Breast epithelium (tissue), 4 donors: Measurements from ENCODE around the gene PRKCE. TPM values are rescaled to one million over a fixed set of nuclear protein-coding genes. Genes with fewer than 3 reads are reported as not detected.

Source experiments
- DNase-seq, 2 donors: peaks; one replicate each; pipeline ENCODE4 v3.0.0-alpha.2; 2019; ENCODE audit warnings: low spot score in 2 of 2
- H3K27ac ChIP-seq, 2 donors: fragments of 200-600 bp; sonication (generic) in 1 of 2; one replicate each; pipeline ENCODE4 v1.5.1; 2016 to 2019; ENCODE audit warnings: mild to moderate bottlenecking in 1 of 2
- H3K27me3 ChIP-seq, 2 donors: fragments of 200-600 bp; sonication (generic) in 1 of 2; one replicate each; pipeline versions ENCODE4 v1.5.1 to v1.6.0; 2017 to 2019; ENCODE audit warnings: control low read depth in 1 of 2, mild to moderate bottlenecking in 1 of 2
- H3K36me3 ChIP-seq: fragments of 200-600 bp; one replicate; pipeline ENCODE4 v1.5.1; 2019
- H3K4me1 ChIP-seq, 2 donors: fragments of 200-600 bp; sonication (generic); one replicate each; pipeline ENCODE4 v1.5.1; 2016 to 2019; ENCODE audit warnings: control low read depth in 1 of 2
- H3K4me3 ChIP-seq, 3 donors: fragments of 200-600 bp; sonication (generic); 1 replicate in 2 of 3; 2 replicates in 1 of 3; pipeline ENCODE4 v1.5.1; 2016 to 2019; ENCODE audit warnings: mild to moderate bottlenecking in 3 of 3, moderate library complexity in 2 of 3
- H3K9me3 ChIP-seq, 2 donors: fragments of 200-600 bp; sonication (generic) in 1 of 2; one replicate each; pipeline ENCODE4 v1.5.1; 2016 to 2019; ENCODE audit warnings: control low read depth in 1 of 2
- CTCF ChIP-seq, 3 donors: fragments of 450-650 bp; IDR thresholded peaks; one replicate each; pipeline ENCODE4 v1.5.1; 2016 to 2017; ENCODE audit warnings: antibody characterized with exemption in 3 of 3, mild to moderate bottlenecking in 3 of 3, moderate library complexity in 3 of 3
- POLR2A ChIP-seq: fragments of 450-650 bp; IDR thresholded peaks from one replicate; pipeline ENCODE4 v1.6.1; 2016; ENCODE audit warnings: antibody characterized with exemption, mild to moderate bottlenecking, moderate library complexity
- POLR2AphosphoS5 ChIP-seq, 3 donors: sonication (generic); formaldehyde crosslinking; IDR thresholded peaks; one replicate each; pipeline ENCODE4 v1.6.1; 2017; ENCODE audit warnings: antibody characterized with exemption in 3 of 3
- intact Hi-C: fragments of 100-400 bp; cut with DNase I; formaldehyde crosslinking; loops from one replicate; pipeline ENCODE4 v1.15.1; 2023; ENCODE audit warnings: low total_unique reads
- total RNA-seq, 3 donors: library from RNA; depleted of rRNA; stranded (reverse); fragments of >200 nt; gene quantifications; one replicate each; pipeline ENCODE4 v1.1.0, GENCODE V29; 2016

The PRKCE gene
- total RNA-seq, 3 donors from 2014 or later: 20.6 to 34.0 (median 23.6) TPM

- DNase-seq: no peak
- H3K27me3 ChIP-seq: no peaks in the 10 kb centered on the region
- intact Hi-C loops: no loop called here
- H3K4me1 ChIP-seq: no peaks in the 10 kb centered on the region
- no peaks in the 10 kb centered on the region for H3K9me3 ChIP-seq
- H3K27ac ChIP-seq: peak overlapping the region in 1 of 2 donors; percentile 74
- no peak overlapping the region for H3K4me3 ChIP-seq
- TF ChIP-seq CTCF (IDR thresholded peaks at IDR 0.05): no peak
- no peak for TF ChIP-seq POLR2A
- no peak for TF ChIP-seq POLR2AphosphoS5 (IDR thresholded peaks at IDR 0.05)
- no peaks in the 10 kb centered on the region for H3K36me3 ChIP-seq
Measured at GRCh38 chr2:45772038-45772437, 120.6 kb downstream of the PRKCE start.

GRCh38 chr2:45773909-45774308 is 122.4 kb downstream of the PRKCE start:
- TF ChIP-seq CTCF (IDR thresholded peaks at IDR 0.05): no peak
- no peak for TF ChIP-seq POLR2AphosphoS5 (IDR thresholded peaks at IDR 0.05)
- intact Hi-C loops: no loop called here
- H3K4me3 ChIP-seq: no peak overlapping the region
- H3K4me1 ChIP-seq: no peaks in the 10 kb centered on the region
- H3K9me3 ChIP-seq: no peaks in the 10 kb centered on the region
- no peak overlapping the region for H3K27ac ChIP-seq
- no peaks in the 10 kb centered on the region for H3K27me3 ChIP-seq
- DNase-seq: no peak
- H3K36me3 ChIP-seq: no peaks in the 10 kb centered on the region

DNA sequence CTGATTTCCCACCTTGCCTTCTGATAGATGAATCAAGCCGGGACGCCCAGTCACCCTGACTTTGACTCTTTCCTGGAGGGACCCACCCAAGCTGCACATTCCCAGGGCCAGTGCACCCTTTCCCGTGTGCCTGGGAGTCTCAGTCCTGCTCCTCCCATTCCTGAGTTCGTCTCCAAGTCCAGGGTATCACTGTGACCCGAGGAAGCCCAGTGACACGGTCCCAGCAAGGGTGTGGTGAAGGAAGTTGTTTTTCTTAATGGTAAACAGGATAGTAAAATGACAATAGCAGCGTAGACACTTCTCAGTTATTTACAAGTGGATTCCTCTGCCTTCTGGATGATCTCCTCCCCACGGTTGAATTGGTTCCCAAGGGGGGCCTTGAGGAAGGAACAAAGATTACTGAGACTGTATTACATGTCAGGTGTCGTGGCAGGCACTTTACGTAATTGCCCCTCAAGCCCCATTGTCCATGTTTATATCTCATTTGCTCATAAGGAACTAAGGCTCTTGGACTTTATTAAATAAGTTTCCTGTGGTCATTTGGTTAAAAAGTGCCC is 123.3 kb downstream of the PRKCE start:
- intact Hi-C loops: no loop called here

DNA sequence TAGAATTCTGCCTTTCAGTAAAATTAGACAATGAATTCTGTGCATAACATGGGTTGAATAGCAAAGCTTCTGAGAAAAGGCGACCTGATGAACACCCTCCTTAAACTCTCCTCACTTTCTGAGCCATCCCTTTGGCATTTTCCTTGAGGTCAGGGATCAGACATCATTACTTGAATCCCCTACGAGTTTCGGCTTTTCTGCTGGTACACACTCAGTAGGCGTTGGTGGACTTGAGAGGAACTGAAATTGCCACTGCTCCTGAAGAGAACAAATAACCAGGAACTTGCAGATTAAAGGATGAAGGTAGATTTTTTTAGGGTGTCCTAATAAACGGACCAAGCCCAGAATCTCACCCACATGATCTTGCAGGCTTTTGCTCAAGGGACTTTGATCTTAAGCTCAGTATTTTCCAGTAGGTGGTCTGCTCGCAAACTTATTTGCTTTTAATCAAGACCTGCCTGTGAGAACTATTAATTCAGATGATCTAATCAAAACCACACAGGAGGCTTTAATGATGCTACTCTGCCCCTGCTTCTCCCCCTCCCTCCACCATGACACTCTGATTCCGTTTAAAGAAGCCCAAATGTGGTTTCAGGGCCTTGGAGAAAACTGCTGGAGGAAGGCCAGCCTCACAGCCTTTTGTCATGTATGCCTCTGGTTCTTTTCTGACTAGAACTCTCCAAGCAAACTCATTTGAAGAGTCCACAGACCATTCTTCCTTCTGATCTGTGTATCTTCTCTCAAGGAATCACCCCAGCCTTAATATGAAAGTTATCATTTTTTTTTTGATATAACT is 124.9 kb downstream of the PRKCE start:
- H3K9me3 ChIP-seq: no peaks in the 10 kb centered on the region
- DNase-seq: no peak
- no peak overlapping the region for H3K4me3 ChIP-seq
- intact Hi-C loops: no loop called here
- TF ChIP-seq POLR2AphosphoS5 (IDR thresholded peaks at IDR 0.05) (no peak), POLR2A (no peak), CTCF (IDR thresholded peaks at IDR 0.05) (no peak)
- no peaks in the 10 kb centered on the region for H3K27me3 ChIP-seq
- H3K27ac ChIP-seq: no peak overlapping the region
- no peaks in the 10 kb centered on the region for H3K4me1 ChIP-seq
- no peaks in the 10 kb centered on the region for H3K36me3 ChIP-seq

More for the DNA sequence above, 123.3 kb downstream of the PRKCE start:
- Histone ChIP-seq H3K9me3 (no peaks in the 10 kb centered on the region), H3K4me3 (no peak overlapping the region), H3K27ac (peak overlapping the region in 1 of 2 donors; percentile 7), H3K4me1 (no peaks in the 10 kb centered on the region), H3K36me3 (no peaks in the 10 kb centered on the region), H3K27me3 (no peaks in the 10 kb centered on the region)
- DNase-seq: no peak
- TF ChIP-seq POLR2A: no peak
- no peak for TF ChIP-seq POLR2AphosphoS5 (IDR thresholded peaks at IDR 0.05)
- no peak for TF ChIP-seq CTCF (IDR thresholded peaks at IDR 0.05)

DNA sequence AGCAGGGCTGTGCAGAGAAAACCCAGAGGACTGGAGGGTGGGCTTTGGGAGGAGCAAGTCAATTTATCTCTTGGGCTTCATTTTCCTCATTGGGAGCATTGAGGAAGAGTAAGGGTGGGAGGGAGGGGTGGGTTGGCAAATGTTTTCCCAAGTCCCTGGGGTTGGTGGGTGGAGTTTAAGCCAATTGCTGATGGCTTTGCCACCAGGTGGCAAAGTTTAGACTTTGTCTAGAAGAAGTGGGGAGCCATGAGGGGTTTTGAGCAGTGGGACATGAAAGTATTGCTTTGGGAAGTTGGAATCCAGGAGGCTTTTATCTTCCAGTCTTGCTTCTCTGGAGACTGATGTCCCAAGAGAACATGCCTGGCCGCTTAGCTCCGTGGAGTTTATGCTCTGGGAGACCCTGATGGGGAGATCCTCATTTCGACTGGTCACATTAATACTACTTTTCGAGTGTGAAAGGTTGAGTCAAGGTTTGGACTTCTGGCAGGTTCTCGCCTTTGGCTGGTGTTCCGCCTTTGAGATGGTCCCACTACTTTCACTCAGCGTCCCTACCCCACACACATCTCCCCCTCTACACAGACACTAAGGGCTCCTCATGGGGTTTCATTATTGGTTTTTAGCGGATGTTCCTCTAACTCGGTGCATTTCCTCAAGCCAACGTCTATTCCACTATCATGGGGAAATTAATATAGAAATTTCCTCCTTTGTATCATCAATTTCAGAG is 126.7 kb downstream of the PRKCE start:
- Histone ChIP-seq H3K9me3 (no peaks in the 10 kb centered on the region), H3K27ac (no peak overlapping the region), H3K27me3 (no peaks in the 10 kb centered on the region), H3K36me3 (no peaks in the 10 kb centered on the region), H3K4me3 (no peak overlapping the region), H3K4me1 (no peaks in the 10 kb centered on the region)
- intact Hi-C loops: no loop called here
- TF ChIP-seq POLR2AphosphoS5 (IDR thresholded peaks at IDR 0.05) (no peak), POLR2A (no peak), CTCF (IDR thresholded peaks at IDR 0.05) (no peak)
- no peak for DNase-seq
